Endothelial cell of umbilical vein (primary cell): ENCODE data around the gene HAP1. TPM values are rescaled to one million over a fixed set of nuclear protein-coding genes. Genes with fewer than 3 reads are reported as not detected.
"Not testable (repeated sequence)": the region's sequence is repeated elsewhere in the genome, so short reads cannot be mapped to it uniquely, and the experiment has no call there.

ENCODE experiments used
- BruUV-seq: library from RNA; stranded (reverse); fragments of 400-500 nt; replicated peaks from 2 replicates; lab custom pipeline; 2021; lab: Mats Ljungman, UMichigan
- CTCF ChIA-PET: fragments of 300-600, 350-600 bp; sonication (Branson Sonifier 250); formaldehyde crosslinking; loops from one replicate; lab custom pipeline; 2021; ENCODE audit warnings: antibody characterized with exemption, inconsistent platforms; lab: Charles Lee
- POLR2A ChIA-PET: fragments of 300-600, 350-600 bp; sonication (Branson Sonifier 250); formaldehyde crosslinking; loops from one replicate; lab custom pipeline; 2021; ENCODE audit warnings: antibody characterized with exemption, inconsistent platforms; lab: Charles Lee
- DNase-seq: peaks from one replicate; pipeline ENCODE4 v3.0.0-alpha.2; 2011; ENCODE audit warnings: low read depth, low spot score
- FAIRE-seq: peaks from 2 replicates; lab custom pipeline; 2011; peaks lifted over from hg19 to GRCh38; lab: Jason Lieb, UNC
- H2AFZ ChIP-seq: 2 replicates; pipeline ENCODE4 v1.6.0; 2012; ENCODE audit warnings: low read depth, low read length, control low read depth, inconsistent platforms
- H3K27ac ChIP-seq: 2 replicates; pipeline ENCODE4 v1.5.1; 2011; ENCODE audit warnings: low read depth, mild to moderate bottlenecking, control low read depth, low read length, moderate library complexity; ENCODE audit not compliant: insufficient read depth
- H3K27me3 ChIP-seq, 2 experiments: 2 replicates each; pipeline versions ENCODE4 v1.6.0 to v1.6.1; 2011; ENCODE audit warnings: low read length in 2 of 2, mixed read lengths in 1 of 2; ENCODE audit not compliant: control insufficient read depth in 2 of 2, insufficient read depth in 2 of 2
- H3K36me3 ChIP-seq, 2 experiments: 2 replicates in 1 of 2; 3 replicates in 1 of 2; pipeline ENCODE4 v1.5.1; 2011; ENCODE audit warnings: low read length in 2 of 2, mild to moderate bottlenecking in 1 of 2, moderate library complexity in 1 of 2; ENCODE audit not compliant: control insufficient read depth in 2 of 2, insufficient read depth in 2 of 2; ENCODE audit errors: extremely low read depth in 1 of 2
- H3K4me1 ChIP-seq: 3 replicates; pipeline ENCODE4 v1.5.1; 2011; ENCODE audit warnings: mild to moderate bottlenecking, low read length; ENCODE audit not compliant: control insufficient read depth, insufficient read depth; ENCODE audit errors: extremely low read depth
- H3K4me2 ChIP-seq: 2 replicates; pipeline ENCODE4 v1.6.1; 2011; ENCODE audit warnings: low read length, control low read depth, mixed read lengths; ENCODE audit not compliant: insufficient read depth
- H3K4me3 ChIP-seq, 3 experiments: fragments of 200-600 bp in 1 of 3; sonication (generic), shearing (Covaris generic) in 1 of 3; replicated peaks in 1 of 3; 2 replicates each; pipeline ENCODE4 v1.5.1; 2011 to 2016; ENCODE audit warnings: control low read depth in 3 of 3, low read length in 3 of 3, mild to moderate bottlenecking in 2 of 3, inconsistent platforms in 1 of 3, low read depth in 1 of 3, moderate library complexity in 1 of 3; ENCODE audit not compliant: insufficient read depth in 1 of 3
- H3K79me2 ChIP-seq: 2 replicates; pipeline ENCODE4 v1.6.0; 2012; ENCODE audit warnings: low read length, inconsistent platforms; ENCODE audit not compliant: control insufficient read depth, insufficient read depth
- H3K9ac ChIP-seq: replicated peaks from 2 replicates; pipeline ENCODE3; 2011; ENCODE audit warnings: low read length, control low read depth; ENCODE audit not compliant: insufficient read depth; ENCODE audit errors: extremely low read depth
- H3K9me1 ChIP-seq: replicated peaks from 3 replicates; pipeline ENCODE4 v1.6.0; 2011; ENCODE audit warnings: mild to moderate bottlenecking, low read length; ENCODE audit not compliant: control insufficient read depth, insufficient read depth; ENCODE audit errors: extremely low read depth
- H3K9me3 ChIP-seq: replicated peaks from 2 replicates; pipeline ENCODE4 v1.5.1; 2012; ENCODE audit warnings: low read length, inconsistent platforms; ENCODE audit not compliant: control insufficient read depth, insufficient read depth
- H4K20me1 ChIP-seq: replicated peaks from 2 replicates; pipeline ENCODE3; 2011; ENCODE audit warnings: mild to moderate bottlenecking, low read length; ENCODE audit not compliant: control insufficient read depth, insufficient read depth; ENCODE audit errors: extremely low read depth
- JUN ChIP-seq: IDR thresholded peaks from 2 replicates; pipeline ENCODE4 v1.6.1; 2011; ENCODE audit warnings: borderline replicate concordance, low read depth; ENCODE audit not compliant: insufficient read length, insufficient read depth
- dilution Hi-C: fragments of 300-500 bp; cut with MboI; formaldehyde crosslinking; loops from one replicate; pipeline ENCODE4 v1.15.0; 2019; ENCODE audit warnings: low sequenced_read_pairs; ENCODE audit not compliant: extremely low pct_ligation_motif_present
- intact Hi-C: fragments of 100-400 bp; cut with micrococcal nuclease; formaldehyde crosslinking; loops from one replicate; pipeline ENCODE4 v1.10.0; 2022
- polyA plus RNA-seq, 4 experiments: library from polyadenylated mRNA; depleted of rRNA in 3 of 4; stranded (reverse) in 3 of 4; unstranded in 1 of 4; fragments of >200 nt; gene quantifications; 2 replicates each; pipeline versions ENCODE4 v1.2.1 to v1.2.3, GENCODE V29; 2011 to 2012; ENCODE audit warnings: missing spikeins in 1 of 4
- total RNA-seq: library from RNA; stranded (reverse); gene quantifications from 2 replicates; pipeline ENCODE4 v1.2.3, GENCODE V29; 2021
- TF ChIP-seq, protein P1 (sequence below), 2 donors: IDR thresholded peaks; 1 replicate in 1 of 2; 2 replicates in 1 of 2; pipeline ENCODE4 v1.5.1; 2011; ENCODE audit warnings: low read length in 2 of 2, mild to moderate bottlenecking in 2 of 2, moderate library complexity in 2 of 2, control low read depth in 1 of 2, inconsistent platforms in 1 of 2, low read depth in 1 of 2; ENCODE audit not compliant: insufficient read depth in 1 of 2; ENCODE audit errors: extremely low read depth in 1 of 2

Gene HAP1
- total and polyA plus RNA-seq, 2 donors (not counting 3 experiments of a cell fraction or from before 2014, with no cell fraction given), result 0.07 to 0.24 TPM

DNA sequence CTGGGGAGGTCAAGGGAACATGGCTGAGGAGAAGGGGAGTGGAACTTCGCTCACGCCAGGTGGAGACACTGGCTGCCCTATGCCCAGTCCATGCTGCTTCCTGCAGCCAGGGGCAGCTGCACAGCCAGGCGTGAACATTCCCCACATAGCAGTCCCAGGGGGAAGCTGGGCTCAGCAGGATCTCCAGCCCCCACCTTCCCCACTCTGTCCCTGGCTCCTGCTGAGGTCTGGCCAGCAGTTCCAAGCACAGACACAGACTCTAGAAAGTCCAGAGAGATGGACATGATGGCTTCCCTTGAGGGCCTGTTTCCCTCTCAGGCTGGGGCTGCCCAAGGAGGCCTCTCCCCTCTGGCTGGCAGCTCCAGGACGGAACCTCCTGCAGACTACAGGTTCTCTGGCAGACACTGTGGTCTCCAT, 42.7 kb upstream of the HAP1 start:
- Histone ChIP-seq H3K79me2 (no peaks in the 10 kb centered on the region), H3K9me3 (no peaks in the 10 kb centered on the region), H3K9me1 (no peaks in the 10 kb centered on the region), H3K27me3 (no peaks in the 10 kb centered on the region), H2AFZ (no peak overlapping the region), H3K4me3 (no peak overlapping the region), H3K27ac (peak overlapping the region; percentile 97), H3K4me1 (peaks cover 47% of the 10 kb centered on the region), H3K4me2 (peak overlapping the region; percentile 65), H4K20me1 (no peaks in the 10 kb centered on the region), H3K9ac (peak overlapping the region; percentile 72), H3K36me3 (peaks cover 0 to 15% of the 10 kb centered on the region in 2 experiments)
- CTCF ChIA-PET, result interaction anchor here (0.9 to 7.7 kb wide), 10 partner anchors 8 to 88 kb away, joined by 3 to 169 read pairs (median 8); partner anchors contain the start of genes JUP, KLHL11 and P3H4
- TSS peak; percentile 13 for BruUV-seq
- no peak for FAIRE-seq
- DNase-seq, result no peak
- intact Hi-C loops (loop anchor here (1.0 kb wide), 6 partner anchors 9 to 88 kb away; partner anchors contain the start of genes JUP and KLHL11), dilution Hi-C loops (no loop called here)
- POLR2A ChIA-PET, result interaction anchor here (0.7 to 3.2 kb wide), 7 partner anchors 9 to 89 kb away, joined by 3 to 82 read pairs (median 6); partner anchors contain the start of genes JUP and P3H4
- TF ChIP-seq, protein P1, sequence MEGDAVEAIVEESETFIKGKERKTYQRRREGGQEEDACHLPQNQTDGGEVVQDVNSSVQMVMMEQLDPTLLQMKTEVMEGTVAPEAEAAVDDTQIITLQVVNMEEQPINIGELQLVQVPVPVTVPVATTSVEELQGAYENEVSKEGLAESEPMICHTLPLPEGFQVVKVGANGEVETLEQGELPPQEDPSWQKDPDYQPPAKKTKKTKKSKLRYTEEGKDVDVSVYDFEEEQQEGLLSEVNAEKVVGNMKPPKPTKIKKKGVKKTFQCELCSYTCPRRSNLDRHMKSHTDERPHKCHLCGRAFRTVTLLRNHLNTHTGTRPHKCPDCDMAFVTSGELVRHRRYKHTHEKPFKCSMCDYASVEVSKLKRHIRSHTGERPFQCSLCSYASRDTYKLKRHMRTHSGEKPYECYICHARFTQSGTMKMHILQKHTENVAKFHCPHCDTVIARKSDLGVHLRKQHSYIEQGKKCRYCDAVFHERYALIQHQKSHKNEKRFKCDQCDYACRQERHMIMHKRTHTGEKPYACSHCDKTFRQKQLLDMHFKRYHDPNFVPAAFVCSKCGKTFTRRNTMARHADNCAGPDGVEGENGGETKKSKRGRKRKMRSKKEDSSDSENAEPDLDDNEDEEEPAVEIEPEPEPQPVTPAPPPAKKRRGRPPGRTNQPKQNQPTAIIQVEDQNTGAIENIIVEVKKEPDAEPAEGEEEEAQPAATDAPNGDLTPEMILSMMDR (IDR thresholded peaks at IDR 0.05; ENCODE audit: extremely low read depth in 1 of 2, insufficient read depth in 1 of 2, low read depth in 1 of 2, low read length in 2 of 2), result peak; percentile 16 to 41
- TF ChIP-seq JUN, result no peak

DNA sequence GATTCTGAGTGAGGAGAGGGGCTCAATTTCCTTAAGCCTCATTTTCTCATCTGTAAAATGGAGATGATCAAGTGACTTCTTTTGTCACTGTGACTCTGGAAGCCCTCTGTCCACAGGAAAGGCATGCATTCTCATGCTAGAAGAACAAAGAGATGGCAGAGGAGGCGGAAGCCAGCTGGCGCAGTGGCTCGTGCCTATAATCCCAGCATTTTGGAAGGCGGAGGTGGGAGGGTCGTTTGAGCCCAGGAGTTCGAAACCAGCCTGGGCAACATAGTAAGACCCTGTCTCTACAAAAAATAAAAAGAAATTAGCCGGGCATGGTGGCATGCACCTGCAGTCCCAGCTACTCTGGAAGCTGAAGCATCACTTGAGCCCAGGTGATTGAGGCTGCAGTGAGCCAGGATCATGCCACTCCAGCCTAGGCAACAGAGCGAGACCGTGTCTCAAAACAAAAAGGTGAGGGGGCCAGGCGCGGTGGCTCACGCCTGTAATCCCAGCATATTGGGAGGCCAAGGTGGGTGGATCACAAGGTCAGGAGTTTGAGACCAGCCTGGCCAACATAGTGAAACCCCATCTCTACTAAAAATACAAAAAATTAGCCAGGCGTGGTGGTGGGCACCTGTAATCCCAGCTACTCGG, 41.9 kb upstream of the HAP1 start:
- DNase-seq, H2AFZ ChIP-seq, H3K4me2 ChIP-seq, H3K4me3 ChIP-seq, H3K27me3 ChIP-seq, FAIRE-seq, H3K9me3 ChIP-seq, H3K9me1 ChIP-seq, H4K20me1 ChIP-seq, H3K79me2 ChIP-seq, dilution Hi-C loops, intact Hi-C loops, BruUV-seq: not testable (repeated sequence)
- CTCF ChIA-PET, result interaction anchor here (1.5 to 7.7 kb wide), 5 partner anchors 9 to 89 kb away, joined by 4 to 169 read pairs (median 8); partner anchors contain the start of genes JUP and KLHL11
- H3K27ac ChIP-seq, result peak overlapping the region; percentile 97
- peaks cover 47% of the 10 kb centered on the region for H3K4me1 ChIP-seq
- POLR2A ChIA-PET, result interaction anchor here (3.2 kb wide), 1 partner anchor 10 kb away, joined by 82 read pairs; the partner anchor contains the start of gene JUP
- peaks cover 2 to 19% of the 10 kb centered on the region in 2 experiments for H3K36me3 ChIP-seq
- peak overlapping the region; percentile 29 for H3K9ac ChIP-seq
